ENCODE data around the gene NPRL2. TPM values are rescaled to one million over a fixed set of nuclear protein-coding genes. Genes with fewer than 3 reads are reported as not detected.
A peak's percentile ranks its signal among the peaks of the same experiment; 100 is the strongest.

Gene NPRL2
- total and polyA plus RNA-seq, 2 of the 13 experiments (the other 11 are each of a cell fraction or from before 2014, with no cell fraction given): 30.6 to 51.4 TPM

DNA sequence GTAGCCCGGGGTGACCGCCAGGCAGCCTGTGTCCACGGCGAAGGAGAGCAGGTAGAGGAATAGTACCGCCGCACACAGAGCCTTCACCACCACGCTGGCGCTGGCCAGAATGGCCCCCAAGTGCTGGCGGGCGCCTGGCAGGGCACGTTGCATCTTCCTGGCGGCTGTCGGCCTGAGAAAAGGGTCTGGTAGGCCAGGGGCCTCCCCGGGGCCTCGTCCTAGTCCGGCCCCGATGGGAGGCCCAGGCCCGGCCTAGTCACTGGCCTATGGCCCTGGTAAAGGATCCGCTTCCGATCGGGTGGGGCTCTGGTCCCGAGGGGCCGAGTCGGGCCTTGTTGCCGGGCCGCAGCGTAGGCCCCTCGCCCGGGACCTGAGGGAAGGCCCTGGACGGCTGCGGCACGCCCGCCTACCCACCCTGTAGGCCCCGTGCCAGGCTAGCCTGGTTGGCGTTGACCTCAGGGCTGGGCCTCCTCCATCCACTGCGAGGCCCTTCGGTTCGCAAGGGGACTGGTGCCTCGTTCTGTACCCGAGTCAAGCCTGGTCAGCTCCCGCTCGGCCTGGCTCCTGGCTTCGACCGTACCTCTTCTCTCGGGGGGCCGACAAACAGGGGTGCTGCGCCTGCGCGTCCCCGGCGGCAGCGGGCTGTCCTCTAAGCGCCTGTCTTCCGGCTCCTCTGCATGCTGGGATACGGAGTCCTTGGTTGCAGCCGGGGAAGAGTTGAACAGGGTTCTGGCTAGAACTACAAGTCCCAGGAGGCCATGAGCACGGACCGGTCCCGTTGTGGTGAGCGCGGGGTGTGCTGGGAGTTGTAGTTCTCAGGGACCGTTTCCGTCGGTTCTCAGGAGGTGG, 8.6 kb upstream of the NPRL2 start, which contains the start of gene TMEM115 (continued):
- no peak for TF ChIP-seq ETS1 (CRISPR knock-in tag; IDR thresholded peaks at IDR 0.05)
- TF ChIP-seq ZBTB38 (CRISPR knock-in tag; IDR thresholded peaks at IDR 0.05): peak; percentile 87
- TF ChIP-seq PLRG1 (conservative IDR thresholded peaks at IDR 0.05): no peak
- no peak for TF ChIP-seq NONO (IDR thresholded peaks at IDR 0.05)
- TF ChIP-seq NONO (CRISPR knock-in tag; conservative IDR thresholded peaks at IDR 0.05): peak; percentile 53; the same call in 1 of the 2 replicates
- TF ChIP-seq GFI1 (CRISPR knock-in tag; IDR thresholded peaks at IDR 0.05; ENCODE audit: borderline replicate concordance): no peak; the same call in 1 of the 2 replicates
- TF ChIP-seq ZNF343 (CRISPR knock-in tag; IDR thresholded peaks at IDR 0.05): peak; percentile 71
- peak; percentile 69 for TF ChIP-seq YY1 (IDR thresholded peaks at IDR 0.05; ENCODE audit: insufficient read depth, insufficient replicate concordance, low read depth, low read length)
- 0 out of 2 replicates have a peak, but pooled peaks have one; percentile 41 for TF ChIP-seq SALL2 (CRISPR knock-in tag; IDR thresholded peaks at IDR 0.05)
- TF ChIP-seq TFE3 (CRISPR knock-in tag; IDR thresholded peaks at IDR 0.05): no peak
- TF ChIP-seq KMT2A (CRISPR knock-in tag; IDR thresholded peaks at IDR 0.05): peak; percentile 93
- no peak for TF ChIP-seq ATRX (CRISPR knock-in tag; IDR thresholded peaks at IDR 0.05; ENCODE audit: borderline replicate concordance)
- TF ChIP-seq PLSCR1 (CRISPR knock-in tag; IDR thresholded peaks at IDR 0.05; ENCODE audit: borderline replicate concordance): no peak
- TF ChIP-seq, protein P1, sequence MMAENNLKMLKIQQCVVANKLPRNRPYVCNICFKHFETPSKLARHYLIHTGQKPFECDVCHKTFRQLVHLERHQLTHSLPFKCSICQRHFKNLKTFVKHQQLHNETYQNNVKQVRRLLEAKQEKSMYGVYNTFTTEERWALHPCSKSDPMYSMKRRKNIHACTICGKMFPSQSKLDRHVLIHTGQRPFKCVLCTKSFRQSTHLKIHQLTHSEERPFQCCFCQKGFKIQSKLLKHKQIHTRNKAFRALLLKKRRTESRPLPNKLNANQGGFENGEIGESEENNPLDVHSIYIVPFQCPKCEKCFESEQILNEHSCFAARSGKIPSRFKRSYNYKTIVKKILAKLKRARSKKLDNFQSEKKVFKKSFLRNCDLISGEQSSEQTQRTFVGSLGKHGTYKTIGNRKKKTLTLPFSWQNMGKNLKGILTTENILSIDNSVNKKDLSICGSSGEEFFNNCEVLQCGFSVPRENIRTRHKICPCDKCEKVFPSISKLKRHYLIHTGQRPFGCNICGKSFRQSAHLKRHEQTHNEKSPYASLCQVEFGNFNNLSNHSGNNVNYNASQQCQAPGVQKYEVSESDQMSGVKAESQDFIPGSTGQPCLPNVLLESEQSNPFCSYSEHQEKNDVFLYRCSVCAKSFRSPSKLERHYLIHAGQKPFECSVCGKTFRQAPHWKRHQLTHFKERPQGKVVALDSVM (CRISPR knock-in tag; IDR thresholded peaks at IDR 0.05): no peak; the same call in 1 of the 2 replicates
- TF ChIP-seq ZNF619 (CRISPR knock-in tag; IDR thresholded peaks at IDR 0.05): peak; percentile 72; the same call in 1 of the 2 replicates
- no peak for TF ChIP-seq TRAFD1 (CRISPR knock-in tag; IDR thresholded peaks at IDR 0.05; ENCODE audit: borderline replicate concordance)
- TF ChIP-seq RFXANK (CRISPR knock-in tag; IDR thresholded peaks at IDR 0.05): no peak
- TF ChIP-seq ZNF562 (CRISPR knock-in tag; IDR thresholded peaks at IDR 0.05; ENCODE audit: borderline replicate concordance): no peak
- TF ChIP-seq NFE2 (CRISPR knock-in tag; IDR thresholded peaks at IDR 0.05): no peak
- peak; percentile 73 for TF ChIP-seq SAP130 (CRISPR knock-in tag; IDR thresholded peaks at IDR 0.05; ENCODE audit: low read depth)
- peak; percentile 81; the same call in 1 of the 2 replicates for TF ChIP-seq ZNF616 (CRISPR knock-in tag; IDR thresholded peaks at IDR 0.05; ENCODE audit: low read depth)

Measured in HepG2 (cell line).